Measurements from ENCODE around the gene DENND2C. TPM values are rescaled to one million over a fixed set of nuclear protein-coding genes. Genes with fewer than 3 reads are reported as not detected.

The DENND2C gene
- total RNA-seq, 2 experiments from 2014 or later, result 0.47 to 0.93 TPM

DNA sequence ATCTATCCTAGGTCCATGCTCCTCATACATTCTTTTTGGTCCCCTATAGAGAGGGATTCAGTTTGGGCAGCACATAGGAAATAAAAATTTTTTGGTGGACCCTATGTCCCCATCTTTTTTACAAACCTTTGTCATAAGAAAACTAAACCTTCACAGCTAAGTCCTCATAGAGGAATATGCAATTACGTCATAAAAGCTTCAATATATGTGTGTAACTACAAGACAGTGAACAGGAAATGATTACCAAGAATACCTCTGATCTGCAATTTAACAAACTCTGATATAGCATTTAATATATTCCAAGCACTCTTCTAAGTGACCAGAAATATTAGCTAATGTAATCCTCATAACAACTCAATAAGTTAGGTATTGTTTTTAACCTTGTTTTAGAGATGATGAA lies 6.3 kb upstream of the DENND2C start:
- Histone ChIP-seq H3K4me3 (ENCODE audit: low read depth, low read length, poor library complexity, severe bottlenecking) (no peak overlapping the region), H3K4me1 (ENCODE audit: insufficient read depth, low read length, poor library complexity, severe bottlenecking) (no peaks in the 10 kb centered on the region), H2AFZ (ENCODE audit: low read length) (no peak overlapping the region), H3K79me2 (ENCODE audit: insufficient read depth, low read depth, low read length) (no peaks in the 10 kb centered on the region), H3K9me2 (ENCODE audit: insufficient read depth, low read length) (no peaks in the 10 kb centered on the region), H3K4me2 (ENCODE audit: low read length) (no peak overlapping the region), H3K27ac (ENCODE audit: low read depth, low read length, poor library complexity, severe bottlenecking) (no peak overlapping the region), H3K36me3 (ENCODE audit: insufficient read depth, low read length) (no peaks in the 10 kb centered on the region), H4K20me1 (ENCODE audit: insufficient read depth, low read length) (no peaks in the 10 kb centered on the region), H3K9me3 (ENCODE audit: low read length) (no peaks in the 10 kb centered on the region)
- ChIA-PET POLR2A (interaction anchor here (0.6 kb wide), 2 partner anchors 11 to 19 kb away, joined by 3 read pairs; no protein-coding TSS in a partner anchor), CTCF (ENCODE audit: unreplicated experiment) (no interaction called here)
- no peak for DNase-seq (ENCODE audit: low spot score)
- intact Hi-C loops (cut with micrococcal nuclease; ENCODE audit: unreplicated experiment), result loop anchor here (10.0 kb wide), 1 partner anchor 101 kb away; no protein-coding TSS in a partner anchor
- BruUV-seq (replicated peaks), result no TSS peak
- TF ChIP-seq, protein P1, sequence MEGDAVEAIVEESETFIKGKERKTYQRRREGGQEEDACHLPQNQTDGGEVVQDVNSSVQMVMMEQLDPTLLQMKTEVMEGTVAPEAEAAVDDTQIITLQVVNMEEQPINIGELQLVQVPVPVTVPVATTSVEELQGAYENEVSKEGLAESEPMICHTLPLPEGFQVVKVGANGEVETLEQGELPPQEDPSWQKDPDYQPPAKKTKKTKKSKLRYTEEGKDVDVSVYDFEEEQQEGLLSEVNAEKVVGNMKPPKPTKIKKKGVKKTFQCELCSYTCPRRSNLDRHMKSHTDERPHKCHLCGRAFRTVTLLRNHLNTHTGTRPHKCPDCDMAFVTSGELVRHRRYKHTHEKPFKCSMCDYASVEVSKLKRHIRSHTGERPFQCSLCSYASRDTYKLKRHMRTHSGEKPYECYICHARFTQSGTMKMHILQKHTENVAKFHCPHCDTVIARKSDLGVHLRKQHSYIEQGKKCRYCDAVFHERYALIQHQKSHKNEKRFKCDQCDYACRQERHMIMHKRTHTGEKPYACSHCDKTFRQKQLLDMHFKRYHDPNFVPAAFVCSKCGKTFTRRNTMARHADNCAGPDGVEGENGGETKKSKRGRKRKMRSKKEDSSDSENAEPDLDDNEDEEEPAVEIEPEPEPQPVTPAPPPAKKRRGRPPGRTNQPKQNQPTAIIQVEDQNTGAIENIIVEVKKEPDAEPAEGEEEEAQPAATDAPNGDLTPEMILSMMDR (conservative IDR thresholded peaks at IDR 0.05; ENCODE audit: low read length), result no peak
- no peak for TF ChIP-seq EZH2phosphoT487 (IDR thresholded peaks at IDR 0.05; ENCODE audit: borderline replicate concordance, low read depth, low read length)

DNA sequence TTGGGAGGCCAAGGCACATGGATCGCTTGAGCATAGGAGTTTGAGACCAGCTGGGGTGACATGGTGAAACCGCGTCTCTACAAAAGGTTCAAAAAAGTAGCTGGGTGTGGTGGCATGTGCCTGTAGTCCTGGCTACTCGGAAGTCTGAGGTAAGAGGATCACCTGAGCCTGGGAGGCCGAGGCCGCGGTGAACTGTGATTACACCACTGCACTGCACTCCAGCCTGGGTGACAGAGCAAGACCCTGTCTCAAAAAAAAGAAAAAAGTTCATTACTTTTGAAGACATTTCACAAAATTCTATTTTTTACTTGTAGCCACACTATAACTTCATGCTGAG lies 2.1 kb upstream of the DENND2C start:
- Histone ChIP-seq H3K36me3 (ENCODE audit: insufficient read depth, low read length) (no peaks in the 10 kb centered on the region), H3K9me3 (ENCODE audit: low read length) (no peaks in the 10 kb centered on the region), H3K79me2 (ENCODE audit: insufficient read depth, low read depth, low read length) (no peaks in the 10 kb centered on the region), H3K4me2 (ENCODE audit: low read length) (no peak overlapping the region), H3K4me1 (ENCODE audit: insufficient read depth, low read length, poor library complexity, severe bottlenecking) (peaks cover 4% of the 10 kb centered on the region), H3K9me2 (ENCODE audit: insufficient read depth, low read length) (no peaks in the 10 kb centered on the region), H3K27ac (ENCODE audit: low read depth, low read length, poor library complexity, severe bottlenecking) (no peak overlapping the region), H2AFZ (ENCODE audit: low read length) (no peak overlapping the region), H4K20me1 (ENCODE audit: insufficient read depth, low read length) (no peaks in the 10 kb centered on the region), H3K4me3 (ENCODE audit: low read depth, low read length, poor library complexity, severe bottlenecking) (no peak overlapping the region)
- POLR2A ChIA-PET, result interaction anchor here (1.0 kb wide), 1 partner anchor 41 kb away, joined by 3 read pairs; no protein-coding TSS in a partner anchor
- no peak for DNase-seq (ENCODE audit: low spot score)
- BruUV-seq (replicated peaks), result no TSS peak
- intact Hi-C loops (cut with micrococcal nuclease; ENCODE audit: unreplicated experiment), result loop anchor here (2.0 to 10.0 kb wide), 2 partner anchors 97 to 325 kb away; no protein-coding TSS in a partner anchor
- CTCF ChIA-PET (ENCODE audit: unreplicated experiment), result no interaction called here
- TF ChIP-seq, protein P1 (conservative IDR thresholded peaks at IDR 0.05; ENCODE audit: low read length), result no peak
- no peak for TF ChIP-seq EZH2phosphoT487 (IDR thresholded peaks at IDR 0.05; ENCODE audit: borderline replicate concordance, low read depth, low read length)

DNA sequence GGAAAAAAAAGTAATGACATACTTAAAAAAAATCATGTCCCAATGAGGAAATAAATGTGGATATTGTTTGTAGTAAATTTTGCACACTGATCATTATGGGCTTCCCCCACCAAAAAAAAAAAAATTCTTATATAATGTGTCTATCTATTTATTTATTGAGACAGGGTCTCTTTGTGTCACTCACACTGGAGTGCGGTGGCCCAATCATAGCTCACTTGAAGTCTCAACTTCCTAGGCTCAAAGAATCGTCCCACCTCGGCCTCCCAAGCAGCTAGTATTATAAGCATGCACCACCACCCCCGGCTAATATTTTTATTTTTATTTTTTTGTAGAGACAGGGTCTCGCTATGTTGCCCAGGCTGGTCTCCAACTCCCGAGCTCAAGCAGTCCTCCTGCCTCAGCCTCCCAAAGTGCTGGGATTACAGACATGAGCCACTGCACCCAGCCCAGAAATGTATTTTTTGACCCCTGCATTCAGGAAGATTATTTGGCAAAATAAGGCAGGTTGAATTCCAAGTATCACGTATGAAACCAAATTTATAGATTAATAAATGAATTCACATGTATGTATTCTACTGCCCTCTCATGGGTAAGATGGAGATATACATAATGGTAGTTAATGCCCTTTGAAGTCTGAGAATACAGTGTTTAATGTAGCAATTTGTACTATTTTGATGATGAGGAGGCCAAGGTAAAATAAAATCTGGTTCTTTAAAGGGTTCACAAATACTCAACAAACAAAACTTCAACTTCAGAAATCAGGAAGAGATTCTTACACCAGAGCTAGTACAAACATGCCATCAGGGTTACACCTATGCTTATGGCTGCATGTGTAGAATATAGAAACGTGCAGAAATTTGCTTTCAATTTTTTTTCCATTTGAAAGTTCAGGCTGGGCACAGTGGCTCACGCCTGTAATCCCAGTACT lies 1.4 kb upstream of the DENND2C start:
- Histone ChIP-seq H3K4me1 (ENCODE audit: insufficient read depth, low read length, poor library complexity, severe bottlenecking) (peaks cover 4% of the 10 kb centered on the region), H3K4me3 (ENCODE audit: low read depth, low read length, poor library complexity, severe bottlenecking) (no peak overlapping the region), H3K9me3 (ENCODE audit: low read length) (no peaks in the 10 kb centered on the region), H3K9me2 (ENCODE audit: insufficient read depth, low read length) (no peaks in the 10 kb centered on the region), H4K20me1 (ENCODE audit: insufficient read depth, low read length) (no peaks in the 10 kb centered on the region), H3K79me2 (ENCODE audit: insufficient read depth, low read depth, low read length) (no peaks in the 10 kb centered on the region), H3K27ac (ENCODE audit: low read depth, low read length, poor library complexity, severe bottlenecking) (no peak overlapping the region), H3K4me2 (ENCODE audit: low read length) (no peak overlapping the region), H2AFZ (ENCODE audit: low read length) (no peak overlapping the region), H3K36me3 (ENCODE audit: insufficient read depth, low read length) (no peaks in the 10 kb centered on the region)
- CTCF ChIA-PET (ENCODE audit: unreplicated experiment), result no interaction called here
- POLR2A ChIA-PET, result interaction anchor here (1.0 kb wide), 1 partner anchor 41 kb away, joined by 3 read pairs; no protein-coding TSS in a partner anchor
- intact Hi-C loops (cut with micrococcal nuclease; ENCODE audit: unreplicated experiment), result loop anchor here (2.0 to 10.0 kb wide), 2 partner anchors 96 to 324 kb away; no protein-coding TSS in a partner anchor
- TF ChIP-seq, protein P1 (conservative IDR thresholded peaks at IDR 0.05; ENCODE audit: low read length), result peak; percentile 75
- no peak for TF ChIP-seq EZH2phosphoT487 (IDR thresholded peaks at IDR 0.05; ENCODE audit: borderline replicate concordance, low read depth, low read length)
- peak; percentile 34 for DNase-seq (ENCODE audit: low spot score)
- no TSS peak for BruUV-seq (replicated peaks)

Measured in OCI-LY7 (cell line).